GM12872 (cell line): Measurements from ENCODE around the gene SETBP1.

Source experiments
- TF ChIP-seq, protein P1 (sequence below): IDR thresholded peaks from 3 replicates; pipeline ENCODE4 v1.5.1; 2011; ENCODE audit warnings: low read depth, mild to moderate bottlenecking, low read length, moderate library complexity; ENCODE audit not compliant: insufficient read depth

Gene SETBP1

DNA sequence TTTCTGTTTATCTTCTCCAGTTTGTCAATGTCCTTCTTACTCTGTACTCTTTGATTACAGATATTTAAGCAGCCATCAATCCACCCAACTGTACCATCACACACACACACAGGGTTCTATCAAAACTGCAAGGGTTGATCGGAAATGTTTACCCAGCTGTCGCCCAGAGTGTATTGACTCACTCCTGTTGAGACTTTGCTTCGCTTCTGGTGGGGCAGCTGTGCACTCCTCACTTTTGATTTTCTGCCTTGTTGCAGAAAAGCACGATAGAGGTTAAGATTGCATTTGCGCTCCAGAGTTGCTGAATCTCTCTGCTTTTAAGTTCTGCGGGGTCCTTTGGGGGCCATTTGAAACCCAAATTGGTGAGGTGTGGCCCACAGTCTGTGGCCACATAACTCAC, 216.2 kb downstream of the SETBP1 start:
- TF ChIP-seq, protein P1, sequence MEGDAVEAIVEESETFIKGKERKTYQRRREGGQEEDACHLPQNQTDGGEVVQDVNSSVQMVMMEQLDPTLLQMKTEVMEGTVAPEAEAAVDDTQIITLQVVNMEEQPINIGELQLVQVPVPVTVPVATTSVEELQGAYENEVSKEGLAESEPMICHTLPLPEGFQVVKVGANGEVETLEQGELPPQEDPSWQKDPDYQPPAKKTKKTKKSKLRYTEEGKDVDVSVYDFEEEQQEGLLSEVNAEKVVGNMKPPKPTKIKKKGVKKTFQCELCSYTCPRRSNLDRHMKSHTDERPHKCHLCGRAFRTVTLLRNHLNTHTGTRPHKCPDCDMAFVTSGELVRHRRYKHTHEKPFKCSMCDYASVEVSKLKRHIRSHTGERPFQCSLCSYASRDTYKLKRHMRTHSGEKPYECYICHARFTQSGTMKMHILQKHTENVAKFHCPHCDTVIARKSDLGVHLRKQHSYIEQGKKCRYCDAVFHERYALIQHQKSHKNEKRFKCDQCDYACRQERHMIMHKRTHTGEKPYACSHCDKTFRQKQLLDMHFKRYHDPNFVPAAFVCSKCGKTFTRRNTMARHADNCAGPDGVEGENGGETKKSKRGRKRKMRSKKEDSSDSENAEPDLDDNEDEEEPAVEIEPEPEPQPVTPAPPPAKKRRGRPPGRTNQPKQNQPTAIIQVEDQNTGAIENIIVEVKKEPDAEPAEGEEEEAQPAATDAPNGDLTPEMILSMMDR: no peak

DNA sequence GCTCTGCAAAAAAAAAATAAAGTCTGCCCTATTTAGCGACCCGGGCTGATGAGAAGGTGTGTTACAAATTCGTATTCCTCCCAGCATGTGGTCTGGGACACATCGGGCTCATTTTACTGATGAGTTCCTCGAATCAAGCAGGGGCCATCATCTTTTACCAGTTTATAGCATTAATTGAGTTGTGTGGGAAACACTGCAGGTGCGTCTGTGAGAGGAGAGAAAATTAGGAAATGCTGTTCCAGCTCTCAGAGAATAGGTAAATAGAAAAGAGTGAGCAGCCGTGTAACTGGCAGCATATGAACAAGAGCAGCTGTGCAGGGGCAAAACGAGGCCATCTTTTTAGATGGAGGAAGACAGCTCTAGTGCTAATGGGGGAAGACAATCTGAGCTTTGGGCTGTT, 216.7 kb downstream of the SETBP1 start:
- TF ChIP-seq, protein P1: no peak

DNA sequence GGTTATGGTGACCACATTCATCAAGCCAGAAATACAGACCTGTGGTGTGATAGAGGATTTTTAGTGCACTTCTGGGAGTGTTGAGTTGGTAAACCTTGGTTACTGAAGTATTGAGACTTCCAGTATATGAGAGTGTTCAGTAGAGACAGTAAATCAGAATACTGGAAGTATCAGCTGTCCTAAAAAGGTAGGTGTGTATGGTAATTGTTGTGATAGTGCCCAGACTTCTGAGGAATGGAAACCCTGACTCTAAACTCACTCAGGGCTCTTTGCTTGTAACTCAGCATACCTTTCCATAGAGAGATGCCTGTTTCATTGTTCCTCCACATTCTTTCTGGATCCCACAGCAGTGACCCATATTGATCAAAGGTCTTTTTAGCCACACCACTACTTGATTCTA, 217.1 kb downstream of the SETBP1 start:
- TF ChIP-seq, protein P1: no peak

DNA sequence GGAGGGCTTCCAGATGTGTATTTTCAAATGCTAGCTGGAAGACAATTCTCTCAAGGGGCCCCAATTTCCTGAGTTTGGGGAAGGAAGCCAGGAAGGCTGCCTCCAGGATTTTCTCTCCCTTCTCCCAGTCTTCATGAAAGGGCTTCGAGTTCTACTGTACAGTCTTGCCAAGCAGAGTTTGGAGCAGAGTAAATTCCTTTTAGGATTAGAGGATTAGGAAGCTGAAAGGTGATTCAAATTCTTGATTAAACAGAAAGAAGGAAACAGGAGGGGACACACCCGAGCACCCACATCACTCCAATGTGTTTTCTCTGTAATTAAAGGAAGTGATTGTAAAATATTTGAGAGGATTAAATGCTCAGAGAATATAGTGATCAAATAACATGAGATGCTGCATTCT, 217.8 kb downstream of the SETBP1 start:
- TF ChIP-seq, protein P1: no peak

DNA sequence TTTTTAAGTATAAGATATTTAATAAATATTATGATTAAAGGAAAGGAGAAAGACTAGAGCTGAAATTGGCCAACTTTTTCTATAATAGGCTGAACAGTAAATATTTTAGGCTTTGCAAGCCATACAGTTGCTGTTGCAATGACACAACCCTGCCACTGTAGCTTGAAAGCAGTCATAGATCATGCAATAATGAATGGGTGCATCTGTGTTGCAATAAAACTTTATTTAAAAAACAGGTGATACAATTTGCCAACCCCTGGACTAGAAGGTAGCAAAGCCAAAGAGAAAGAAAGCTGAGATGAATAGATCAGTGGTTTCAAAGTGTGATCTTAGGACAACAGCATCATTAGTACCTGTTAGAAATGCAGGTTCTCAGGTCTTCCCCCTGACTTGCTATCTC, 219.1 kb downstream of the SETBP1 start:
- TF ChIP-seq, protein P1: peak; percentile 19; the same call in 1 of the 3 replicates

DNA sequence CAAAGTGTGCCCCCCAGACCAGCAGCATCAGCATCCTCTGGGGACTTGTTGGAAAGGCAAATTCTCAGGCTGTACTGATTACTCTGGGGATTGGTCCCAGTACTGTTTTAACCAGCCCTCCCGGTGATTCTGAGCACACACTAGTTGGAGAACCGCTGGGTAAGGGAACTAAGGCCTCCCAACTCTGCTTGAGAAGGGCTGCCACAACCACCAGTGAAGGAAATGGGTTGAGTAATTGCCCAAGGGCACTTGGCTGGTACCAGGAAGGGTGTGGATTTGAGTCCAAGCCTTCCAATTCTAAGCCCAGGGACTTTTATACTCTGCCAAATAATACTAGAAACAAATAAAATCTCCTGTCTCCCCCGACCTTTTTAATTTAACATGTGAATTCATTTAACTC, 219.9 kb downstream of the SETBP1 start:
- TF ChIP-seq, protein P1: no peak

DNA sequence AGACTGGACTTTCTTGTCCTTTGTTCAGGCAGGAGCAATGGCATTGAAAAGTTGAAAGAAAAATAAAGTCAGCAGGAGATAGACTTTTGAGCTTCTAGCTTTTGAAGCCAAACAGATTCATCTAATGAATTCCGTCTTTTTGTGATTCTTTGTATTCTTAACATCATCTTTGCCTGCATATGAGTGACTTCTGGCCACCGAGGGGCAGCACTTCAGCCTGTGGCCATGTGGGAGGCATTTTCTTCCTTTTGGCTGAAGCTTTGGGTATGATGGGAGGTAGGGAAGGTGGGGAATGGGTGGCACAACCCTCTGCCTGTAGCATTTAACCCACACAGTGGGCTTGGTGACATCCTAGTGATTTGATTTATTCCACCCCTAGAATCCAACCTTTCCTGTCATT, 220.6 kb downstream of the SETBP1 start:
- TF ChIP-seq, protein P1: 0 out of 3 replicates have a peak, but pooled peaks have one; percentile 22

DNA sequence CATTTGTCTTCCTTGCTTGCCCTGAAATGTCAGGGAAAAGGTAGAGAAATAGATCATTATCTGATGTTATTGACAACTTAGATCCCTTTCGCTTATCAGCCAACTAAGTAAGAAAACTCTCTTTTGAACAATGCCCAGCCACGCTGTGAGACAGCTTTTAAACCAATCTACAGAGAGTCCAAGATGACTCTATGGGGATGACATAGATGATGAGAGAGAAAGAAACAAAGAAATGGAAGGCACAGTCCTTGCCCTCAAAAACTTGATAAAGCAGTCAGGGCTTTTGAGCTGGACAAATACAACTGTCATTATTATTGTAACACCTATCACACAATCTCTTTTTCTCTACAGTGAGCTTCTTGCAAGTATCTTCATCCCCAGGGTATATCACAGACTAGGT, 222.6 kb downstream of the SETBP1 start:
- TF ChIP-seq, protein P1: no peak
